ENCODE data around the gene PGS1. TPM values are rescaled to one million over a fixed set of nuclear protein-coding genes. Genes with fewer than 3 reads are reported as not detected.
A peak's percentile ranks its signal among the peaks of the same experiment; 100 is the strongest.

Gene PGS1
- total and polyA plus RNA-seq, 8 donors: 11.9 to 209 (median 31.6) TPM

GRCh38 chr17:78396441-78397337, 18.2 kb downstream of the PGS1 start:
- intact Hi-C loops (cut with DNase I; ENCODE audit: low total_unique reads): no loop called here
- Histone ChIP-seq H3K27me3 (no peaks in the 10 kb centered on the region), H3K9me3 (no peaks in the 10 kb centered on the region), H3K4me3 (no peak overlapping the region), H3K27ac (peak overlapping the region in 4 of 5 donors; percentile 8 to 68 (median 54)), H3K36me3 (peaks cover 45 to 92% (median 77%) of the 10 kb centered on the region in 4 donors), H3K4me1 (peaks cover 3 to 54% (median 35%) of the 10 kb centered on the region in 4 donors)
- peak in 1 of 2 donors; percentile 64 for DNase-seq
- WGBS, 5 donors: 34 to 52% (median 43%) methylated on average over 12 to 14 of the region's 14 CpGs
- TF ChIP-seq POLR2A (IDR thresholded peaks at IDR 0.05) (no peak), POLR2AphosphoS5 (IDR thresholded peaks at IDR 0.05) (no peak), EP300 (IDR thresholded peaks at IDR 0.05) (no peak), CTCF (IDR thresholded peaks at IDR 0.05) (no peak)

GRCh38 chr17:78397681-78398101, 19.2 kb downstream of the PGS1 start:
- Histone ChIP-seq H3K36me3 (peaks cover 54 to 97% (median 85%) of the 10 kb centered on the region in 4 donors), H3K9me3 (no peaks in the 10 kb centered on the region), H3K27me3 (no peaks in the 10 kb centered on the region), H3K27ac (peak overlapping the region in 4 of 5 donors; percentile 8 to 68 (median 35)), H3K4me3 (no peak overlapping the region), H3K4me1 (peaks cover 0 to 47% (median 31%) of the 10 kb centered on the region in 4 donors)
- intact Hi-C loops (cut with DNase I; ENCODE audit: low total_unique reads): no loop called here
- 60 to 85% (median 65%) methylated on average over 12 to 13 of the region's 13 CpGs for WGBS, 5 donors
- no peak for DNase-seq
- no peak for TF ChIP-seq EP300 (IDR thresholded peaks at IDR 0.05)
- TF ChIP-seq POLR2A (IDR thresholded peaks at IDR 0.05): no peak
- peak in 1 of 3 donors; percentile 14 for TF ChIP-seq POLR2AphosphoS5 (IDR thresholded peaks at IDR 0.05)
- TF ChIP-seq CTCF (IDR thresholded peaks at IDR 0.05): no peak

GRCh38 chr17:78398390-78398789, 19.9 kb downstream of the PGS1 start:
- H3K9me3 ChIP-seq: no peaks in the 10 kb centered on the region
- no peak for TF ChIP-seq EP300 (IDR thresholded peaks at IDR 0.05)
- TF ChIP-seq POLR2A (IDR thresholded peaks at IDR 0.05): no peak
- TF ChIP-seq POLR2AphosphoS5 (IDR thresholded peaks at IDR 0.05): no peak
- no peak for TF ChIP-seq CTCF (IDR thresholded peaks at IDR 0.05)
- peaks cover 0 to 46% (median 30%) of the 10 kb centered on the region in 4 donors for H3K4me1 ChIP-seq
- no peaks in the 10 kb centered on the region for H3K27me3 ChIP-seq
- intact Hi-C loops (cut with DNase I; ENCODE audit: low total_unique reads): no loop called here
- DNase-seq: no peak
- H3K4me3 ChIP-seq: no peak overlapping the region
- peaks cover 58 to 97% (median 88%) of the 10 kb centered on the region in 4 donors for H3K36me3 ChIP-seq
- H3K27ac ChIP-seq: peak overlapping the region in 2 of 5 donors; percentile 3 to 68
- WGBS, 5 donors: 79 to 97% (median 94%) methylated on average over 3 of the region's 3 CpGs

GRCh38 chr17:78399028-78399692, 20.7 kb downstream of the PGS1 start:
- H3K9me3 ChIP-seq: no peaks in the 10 kb centered on the region
- H3K4me1 ChIP-seq: peaks cover 0 to 43% (median 30%) of the 10 kb centered on the region in 4 donors
- peaks cover 66 to 100% (median 90%) of the 10 kb centered on the region in 4 donors for H3K36me3 ChIP-seq
- no peaks in the 10 kb centered on the region for H3K27me3 ChIP-seq
- H3K4me3 ChIP-seq: no peak overlapping the region
- WGBS, 5 donors: 83 to 94% (median 86%) methylated on average over 28 of the region's 28 CpGs
- TF ChIP-seq EP300 (IDR thresholded peaks at IDR 0.05) (no peak), POLR2A (IDR thresholded peaks at IDR 0.05) (no peak), POLR2AphosphoS5 (IDR thresholded peaks at IDR 0.05) (no peak), CTCF (IDR thresholded peaks at IDR 0.05) (no peak)
- intact Hi-C loops (cut with DNase I; ENCODE audit: low total_unique reads): no loop called here
- no peak for DNase-seq
- H3K27ac ChIP-seq: no peak overlapping the region

Data from stomach (tissue), 9 donors.